Endothelial cell of umbilical vein (primary cell): ENCODE results near the gene ASB10. TPM values are rescaled to one million over a fixed set of nuclear protein-coding genes. Genes with fewer than 3 reads are reported as not detected.

ENCODE experiments used
- BruUV-seq: library from RNA; stranded (reverse); fragments of 400-500 nt; replicated peaks from 2 replicates; lab custom pipeline; 2021; lab: Mats Ljungman, UMichigan
- CTCF ChIA-PET: fragments of 300-600, 350-600 bp; sonication (Branson Sonifier 250); formaldehyde crosslinking; loops from one replicate; lab custom pipeline; 2021; ENCODE audit warnings: antibody characterized with exemption, inconsistent platforms; lab: Charles Lee
- POLR2A ChIA-PET: fragments of 300-600, 350-600 bp; sonication (Branson Sonifier 250); formaldehyde crosslinking; loops from one replicate; lab custom pipeline; 2021; ENCODE audit warnings: antibody characterized with exemption, inconsistent platforms; lab: Charles Lee
- DNase-seq: peaks from one replicate; pipeline ENCODE4 v3.0.0-alpha.2; 2011; ENCODE audit warnings: low read depth, low spot score
- FAIRE-seq: peaks from 2 replicates; lab custom pipeline; 2011; peaks lifted over from hg19 to GRCh38; lab: Jason Lieb, UNC
- H2AFZ ChIP-seq: 2 replicates; pipeline ENCODE4 v1.6.0; 2012; ENCODE audit warnings: low read depth, low read length, control low read depth, inconsistent platforms
- H3K27ac ChIP-seq: 2 replicates; pipeline ENCODE4 v1.5.1; 2011; ENCODE audit warnings: low read depth, mild to moderate bottlenecking, control low read depth, low read length, moderate library complexity; ENCODE audit not compliant: insufficient read depth
- H3K27me3 ChIP-seq, 2 experiments: 2 replicates each; pipeline versions ENCODE4 v1.6.0 to v1.6.1; 2011; ENCODE audit warnings: low read length in 2 of 2, mixed read lengths in 1 of 2; ENCODE audit not compliant: control insufficient read depth in 2 of 2, insufficient read depth in 2 of 2
- H3K36me3 ChIP-seq, 2 experiments: 2 replicates in 1 of 2; 3 replicates in 1 of 2; pipeline ENCODE4 v1.5.1; 2011; ENCODE audit warnings: low read length in 2 of 2, mild to moderate bottlenecking in 1 of 2, moderate library complexity in 1 of 2; ENCODE audit not compliant: control insufficient read depth in 2 of 2, insufficient read depth in 2 of 2; ENCODE audit errors: extremely low read depth in 1 of 2
- H3K4me1 ChIP-seq: 3 replicates; pipeline ENCODE4 v1.5.1; 2011; ENCODE audit warnings: mild to moderate bottlenecking, low read length; ENCODE audit not compliant: control insufficient read depth, insufficient read depth; ENCODE audit errors: extremely low read depth
- H3K4me2 ChIP-seq: 2 replicates; pipeline ENCODE4 v1.6.1; 2011; ENCODE audit warnings: low read length, control low read depth, mixed read lengths; ENCODE audit not compliant: insufficient read depth
- H3K4me3 ChIP-seq, 3 experiments: fragments of 200-600 bp in 1 of 3; sonication (generic), shearing (Covaris generic) in 1 of 3; replicated peaks in 1 of 3; 2 replicates each; pipeline ENCODE4 v1.5.1; 2011 to 2016; ENCODE audit warnings: control low read depth in 3 of 3, low read length in 3 of 3, mild to moderate bottlenecking in 2 of 3, inconsistent platforms in 1 of 3, low read depth in 1 of 3, moderate library complexity in 1 of 3; ENCODE audit not compliant: insufficient read depth in 1 of 3
- H3K79me2 ChIP-seq: 2 replicates; pipeline ENCODE4 v1.6.0; 2012; ENCODE audit warnings: low read length, inconsistent platforms; ENCODE audit not compliant: control insufficient read depth, insufficient read depth
- H3K9ac ChIP-seq: replicated peaks from 2 replicates; pipeline ENCODE3; 2011; ENCODE audit warnings: low read length, control low read depth; ENCODE audit not compliant: insufficient read depth; ENCODE audit errors: extremely low read depth
- H3K9me1 ChIP-seq: replicated peaks from 3 replicates; pipeline ENCODE4 v1.6.0; 2011; ENCODE audit warnings: mild to moderate bottlenecking, low read length; ENCODE audit not compliant: control insufficient read depth, insufficient read depth; ENCODE audit errors: extremely low read depth
- H3K9me3 ChIP-seq: replicated peaks from 2 replicates; pipeline ENCODE4 v1.5.1; 2012; ENCODE audit warnings: low read length, inconsistent platforms; ENCODE audit not compliant: control insufficient read depth, insufficient read depth
- H4K20me1 ChIP-seq: replicated peaks from 2 replicates; pipeline ENCODE3; 2011; ENCODE audit warnings: mild to moderate bottlenecking, low read length; ENCODE audit not compliant: control insufficient read depth, insufficient read depth; ENCODE audit errors: extremely low read depth
- EZH2 ChIP-seq: IDR thresholded peaks from 2 replicates; pipeline ENCODE4 v1.6.1; 2012; ENCODE audit warnings: borderline replicate concordance, low read depth, mild to moderate bottlenecking, moderate library complexity, low read length, inconsistent platforms; ENCODE audit not compliant: severe bottlenecking
- FOS ChIP-seq: IDR thresholded peaks from 2 replicates; pipeline ENCODE4 v1.6.1; 2011; ENCODE audit warnings: mild to moderate bottlenecking, low read length, moderate library complexity, borderline replicate concordance; ENCODE audit not compliant: insufficient read depth
- GATA2 ChIP-seq: IDR thresholded peaks from 2 replicates; pipeline ENCODE4 v1.7.0; 2011; ENCODE audit warnings: low read depth, mild to moderate bottlenecking, moderate library complexity, mixed read lengths, low read length; ENCODE audit not compliant: insufficient read length, insufficient read depth
- JUN ChIP-seq: IDR thresholded peaks from 2 replicates; pipeline ENCODE4 v1.6.1; 2011; ENCODE audit warnings: borderline replicate concordance, low read depth; ENCODE audit not compliant: insufficient read length, insufficient read depth
- MYC ChIP-seq: IDR thresholded peaks from one replicate; pipeline ENCODE4 v1.6.1; 2011; ENCODE audit warnings: mild to moderate bottlenecking, low read depth, low read length
- POLR2A ChIP-seq: IDR thresholded peaks from 2 replicates; pipeline ENCODE4 v1.6.1; 2012; ENCODE audit warnings: low read depth, mild to moderate bottlenecking, control low read depth, low read length
- POLR2AphosphoS5 ChIP-seq: IDR thresholded peaks from 2 replicates; pipeline ENCODE4 v1.6.1; 2012; ENCODE audit warnings: low read depth, mild to moderate bottlenecking, control low read depth, low read length, moderate library complexity; ENCODE audit not compliant: insufficient read depth
- dilution Hi-C: fragments of 300-500 bp; cut with MboI; formaldehyde crosslinking; loops from one replicate; pipeline ENCODE4 v1.15.0; 2019; ENCODE audit warnings: low sequenced_read_pairs; ENCODE audit not compliant: extremely low pct_ligation_motif_present
- intact Hi-C: fragments of 100-400 bp; cut with micrococcal nuclease; formaldehyde crosslinking; loops from one replicate; pipeline ENCODE4 v1.10.0; 2022
- polyA plus RNA-seq, 4 experiments: library from polyadenylated mRNA; depleted of rRNA in 3 of 4; stranded (reverse) in 3 of 4; unstranded in 1 of 4; fragments of >200 nt; gene quantifications; 2 replicates each; pipeline versions ENCODE4 v1.2.1 to v1.2.3, GENCODE V29; 2011 to 2012; ENCODE audit warnings: missing spikeins in 1 of 4
- total RNA-seq: library from RNA; stranded (reverse); gene quantifications from 2 replicates; pipeline ENCODE4 v1.2.3, GENCODE V29; 2021
- TF ChIP-seq, protein P1 (sequence below): IDR thresholded peaks from 2 replicates; pipeline ENCODE4 v1.6.1; 2011; ENCODE audit not compliant: insufficient read depth, insufficient read length
- TF ChIP-seq, protein P2 (sequence below), 2 donors: IDR thresholded peaks; 1 replicate in 1 of 2; 2 replicates in 1 of 2; pipeline ENCODE4 v1.5.1; 2011; ENCODE audit warnings: low read length in 2 of 2, mild to moderate bottlenecking in 2 of 2, moderate library complexity in 2 of 2, control low read depth in 1 of 2, inconsistent platforms in 1 of 2, low read depth in 1 of 2; ENCODE audit not compliant: insufficient read depth in 1 of 2; ENCODE audit errors: extremely low read depth in 1 of 2

Gene ASB10
- total and polyA plus RNA-seq, 2 donors (not counting 3 experiments of a cell fraction or from before 2014, with no cell fraction given): not detected

- no peak overlapping the region for H3K4me3 ChIP-seq
- ChIA-PET CTCF (interaction anchor here (0.7 kb wide), 1 partner anchor 13 kb away, joined by 3 read pairs; no protein-coding TSS in a partner anchor), POLR2A (no interaction called here)
- no peak for DNase-seq
- no peaks in the 10 kb centered on the region for H4K20me1 ChIP-seq
- H3K27ac ChIP-seq: no peak overlapping the region
- no peak overlapping the region for H2AFZ ChIP-seq
- no peak overlapping the region for H3K9ac ChIP-seq
- dilution Hi-C loops: no loop called here
- H3K27me3 ChIP-seq: no peaks in the 10 kb centered on the region
- H3K4me2 ChIP-seq: no peak overlapping the region
- intact Hi-C loops: no loop called here
- no peaks in the 10 kb centered on the region for H3K4me1 ChIP-seq
- peaks cover 12 to 70% of the 10 kb centered on the region in 2 experiments for H3K36me3 ChIP-seq
- no peak for FAIRE-seq
- TF ChIP-seq, protein P1, sequence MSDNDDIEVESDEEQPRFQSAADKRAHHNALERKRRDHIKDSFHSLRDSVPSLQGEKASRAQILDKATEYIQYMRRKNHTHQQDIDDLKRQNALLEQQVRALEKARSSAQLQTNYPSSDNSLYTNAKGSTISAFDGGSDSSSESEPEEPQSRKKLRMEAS: no peak
- TF ChIP-seq, protein P2, sequence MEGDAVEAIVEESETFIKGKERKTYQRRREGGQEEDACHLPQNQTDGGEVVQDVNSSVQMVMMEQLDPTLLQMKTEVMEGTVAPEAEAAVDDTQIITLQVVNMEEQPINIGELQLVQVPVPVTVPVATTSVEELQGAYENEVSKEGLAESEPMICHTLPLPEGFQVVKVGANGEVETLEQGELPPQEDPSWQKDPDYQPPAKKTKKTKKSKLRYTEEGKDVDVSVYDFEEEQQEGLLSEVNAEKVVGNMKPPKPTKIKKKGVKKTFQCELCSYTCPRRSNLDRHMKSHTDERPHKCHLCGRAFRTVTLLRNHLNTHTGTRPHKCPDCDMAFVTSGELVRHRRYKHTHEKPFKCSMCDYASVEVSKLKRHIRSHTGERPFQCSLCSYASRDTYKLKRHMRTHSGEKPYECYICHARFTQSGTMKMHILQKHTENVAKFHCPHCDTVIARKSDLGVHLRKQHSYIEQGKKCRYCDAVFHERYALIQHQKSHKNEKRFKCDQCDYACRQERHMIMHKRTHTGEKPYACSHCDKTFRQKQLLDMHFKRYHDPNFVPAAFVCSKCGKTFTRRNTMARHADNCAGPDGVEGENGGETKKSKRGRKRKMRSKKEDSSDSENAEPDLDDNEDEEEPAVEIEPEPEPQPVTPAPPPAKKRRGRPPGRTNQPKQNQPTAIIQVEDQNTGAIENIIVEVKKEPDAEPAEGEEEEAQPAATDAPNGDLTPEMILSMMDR (IDR thresholded peaks at IDR 0.05; ENCODE audit: extremely low read depth in 1 of 2, insufficient read depth in 1 of 2, low read depth in 1 of 2, low read length in 2 of 2): no peak
- no peak for TF ChIP-seq JUN
- no peak for TF ChIP-seq EZH2
- no peak for TF ChIP-seq FOS
- TF ChIP-seq POLR2AphosphoS5: no peak
- TF ChIP-seq POLR2A: no peak
- no peak for TF ChIP-seq MYC
- no peak for TF ChIP-seq GATA2
- BruUV-seq: no TSS peak
- no peaks in the 10 kb centered on the region for H3K9me1 ChIP-seq
- H3K9me3 ChIP-seq: no peaks in the 10 kb centered on the region
- H3K79me2 ChIP-seq: no peaks in the 10 kb centered on the region
Observed at GRCh38 chr7:151137076-151137675, 49.9 kb downstream of the ASB10 start.
